ENCODE measurements around the gene VEPH1. TPM values are rescaled to one million over a fixed set of nuclear protein-coding genes. Genes with fewer than 3 reads are reported as not detected.

VEPH1 gene
- total and polyA plus RNA-seq, 7 experiments from 2014 or later = 0.22 to 0.48 TPM; not detected in 5

DNA sequence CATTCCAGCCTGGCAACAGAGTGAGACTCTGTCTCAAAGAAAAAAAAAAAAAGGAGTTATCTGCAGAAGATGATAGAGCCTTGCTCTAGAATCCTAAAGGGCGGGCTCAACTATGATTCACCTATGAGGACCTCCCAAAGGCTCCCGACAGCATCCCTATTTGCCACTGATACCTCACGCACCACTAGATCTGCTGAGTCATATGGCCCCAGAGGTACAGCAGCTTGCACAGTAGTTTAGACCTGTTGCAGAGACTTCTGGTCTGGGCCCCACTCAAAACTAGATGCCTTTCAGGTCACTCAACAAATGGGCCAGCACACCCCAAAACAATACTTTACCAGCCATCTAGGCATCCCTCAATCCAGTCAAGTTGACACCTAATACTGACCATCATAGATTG lies 104.6 kb downstream of the VEPH1 start:
- Mint-ChIP-seq H3K4me3 (no peak overlapping the region), H3K27me3 (peaks cover 0 to 12% (median 5%) of the 10 kb centered on the region in 5 donors), H3K27ac (no peak overlapping the region), H3K36me3 (no peaks in the 10 kb centered on the region), H3K4me1 (no peaks in the 10 kb centered on the region), H3K9me3 (peaks cover 0 to 13% (median 0%) of the 10 kb centered on the region in 11 donors)
- intact Hi-C loops (cut with micrococcal nuclease) = no loop called here
- Histone ChIP-seq H3K9me3 (ENCODE audit: control insufficient read depth in 2 of 3, low read length in 3 of 3) (no peaks in the 10 kb centered on the region), H3K27me3 (ENCODE audit: control insufficient read depth in 2 of 2, insufficient read depth in 2 of 2, low read length in 2 of 2) (no peaks in the 10 kb centered on the region), H3K36me3 (ENCODE audit: control insufficient read depth in 2 of 3, insufficient read depth in 3 of 3, low read length in 3 of 3) (no peaks in the 10 kb centered on the region), H3K4me1 (ENCODE audit: control insufficient read depth in 2 of 2, insufficient read depth in 2 of 2, low read length in 2 of 2) (no peaks in the 10 kb centered on the region), H3K4me3 (ENCODE audit: low read length) (no peak overlapping the region), H3K27ac (ENCODE audit: low read depth, low read length) (no peak overlapping the region)
- ChIA-PET CTCF (no interaction called here), POLR2A (no interaction called here)
- no peak for DNase-seq
- no peak for ATAC-seq

DNA sequence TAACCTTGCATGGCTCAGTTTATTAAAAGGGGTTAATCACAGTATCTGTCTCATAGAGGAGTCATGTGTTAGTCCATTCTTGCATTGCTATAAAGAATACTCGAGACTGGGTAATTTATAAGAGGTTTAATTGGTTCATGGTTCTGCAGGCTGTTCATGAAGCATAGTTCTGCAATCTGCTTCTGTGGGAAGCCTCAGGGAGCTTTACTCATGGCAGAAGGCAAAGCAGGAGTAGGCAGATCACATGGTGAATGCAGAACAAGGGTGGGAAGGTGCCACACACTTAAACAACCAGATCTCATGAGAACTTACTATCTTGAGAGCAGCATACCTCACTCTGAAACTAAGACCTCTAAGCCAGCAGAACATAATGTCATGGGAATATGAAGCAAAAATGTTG lies 108.8 kb downstream of the VEPH1 start:
- no peak overlapping the region for H3K4me3 Mint-ChIP-seq
- H3K36me3 Mint-ChIP-seq = peaks cover 0 to 13% (median 8%) of the 10 kb centered on the region in 5 donors
- DNase-seq = no peak
- Histone ChIP-seq H3K4me3 (ENCODE audit: low read length) (no peak overlapping the region), H3K27me3 (ENCODE audit: control insufficient read depth in 2 of 2, insufficient read depth in 2 of 2, low read length in 2 of 2) (no peaks in the 10 kb centered on the region), H3K4me1 (ENCODE audit: control insufficient read depth in 2 of 2, insufficient read depth in 2 of 2, low read length in 2 of 2) (no peaks in the 10 kb centered on the region), H3K27ac (ENCODE audit: low read depth, low read length) (no peak overlapping the region), H3K36me3 (ENCODE audit: control insufficient read depth in 2 of 3, insufficient read depth in 3 of 3, low read length in 3 of 3) (no peaks in the 10 kb centered on the region), H3K9me3 (ENCODE audit: control insufficient read depth in 2 of 3, low read length in 3 of 3) (no peaks in the 10 kb centered on the region)
- H3K9me3 Mint-ChIP-seq = peaks cover 0 to 21% (median 9%) of the 10 kb centered on the region in 11 donors
- POLR2A ChIA-PET = no interaction called here
- H3K4me1 Mint-ChIP-seq = no peaks in the 10 kb centered on the region
- intact Hi-C loops (cut with micrococcal nuclease) = no loop called here
- H3K27me3 Mint-ChIP-seq = peaks cover 0 to 4% (median 0%) of the 10 kb centered on the region in 5 donors
- CTCF ChIA-PET = no interaction called here
- H3K27ac Mint-ChIP-seq = no peak overlapping the region
- no peak for ATAC-seq

DNA sequence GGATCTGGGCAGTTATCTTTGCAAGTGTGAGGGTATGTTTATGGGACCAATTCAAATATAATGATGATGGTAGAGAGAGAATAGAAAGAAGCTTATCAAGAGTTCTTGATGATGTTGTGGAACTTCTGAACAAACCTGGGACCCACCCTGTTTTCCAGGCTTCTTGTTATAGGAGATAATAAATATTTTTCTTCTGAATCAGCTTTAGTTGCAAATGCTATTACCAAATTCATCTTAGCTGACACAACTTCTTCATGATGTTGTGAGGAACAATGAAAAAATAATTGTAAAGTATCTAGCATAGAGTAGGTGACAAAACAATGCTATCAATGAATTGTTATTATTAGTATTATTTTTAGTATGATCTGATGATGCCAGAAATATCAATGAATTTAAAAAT lies 110.1 kb downstream of the VEPH1 start:
- ChIA-PET POLR2A (no interaction called here), CTCF (no interaction called here)
- no peak for DNase-seq

DNA sequence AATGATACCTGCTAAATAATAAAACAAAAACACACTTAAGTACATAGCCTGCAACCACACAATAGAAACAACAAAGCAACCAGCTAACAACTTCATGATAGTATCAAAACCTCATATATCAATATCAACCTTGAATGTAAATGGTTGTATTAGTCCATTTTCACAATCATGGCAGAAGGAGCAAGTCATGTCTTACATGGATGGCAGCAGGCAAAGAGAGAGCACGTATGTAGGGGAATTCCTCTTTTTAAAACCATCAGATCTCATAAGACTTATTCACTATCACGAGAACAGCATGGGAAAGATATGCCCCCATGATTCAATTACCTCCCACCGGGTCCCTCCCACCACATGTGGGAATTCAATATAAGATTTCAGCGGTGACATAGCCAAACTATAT lies 111.1 kb downstream of the VEPH1 start:
- H3K27me3 Mint-ChIP-seq = peaks cover 0 to 6% (median 0%) of the 10 kb centered on the region in 5 donors
- H3K27me3 ChIP-seq (ENCODE audit: control insufficient read depth in 2 of 2, insufficient read depth in 2 of 2, low read length in 2 of 2) = no peaks in the 10 kb centered on the region
- POLR2A ChIA-PET = no interaction called here
- no peaks in the 10 kb centered on the region for H3K36me3 ChIP-seq (ENCODE audit: control insufficient read depth in 2 of 3, insufficient read depth in 3 of 3, low read length in 3 of 3)
- no peaks in the 10 kb centered on the region for H3K4me1 ChIP-seq (ENCODE audit: control insufficient read depth in 2 of 2, insufficient read depth in 2 of 2, low read length in 2 of 2)
- H3K27ac Mint-ChIP-seq = no peak overlapping the region
- H3K36me3 Mint-ChIP-seq = peaks cover 0 to 13% (median 10%) of the 10 kb centered on the region in 5 donors
- H3K27ac ChIP-seq (ENCODE audit: low read depth, low read length) = no peak overlapping the region
- H3K4me1 Mint-ChIP-seq = no peaks in the 10 kb centered on the region
- ATAC-seq (no peak), DNase-seq (no peak)
- no peaks in the 10 kb centered on the region for H3K9me3 ChIP-seq (ENCODE audit: control insufficient read depth in 2 of 3, low read length in 3 of 3)
- no peak overlapping the region for H3K4me3 Mint-ChIP-seq
- CTCF ChIA-PET = no interaction called here
- no peak overlapping the region for H3K4me3 ChIP-seq (ENCODE audit: low read length)
- H3K9me3 Mint-ChIP-seq = peaks cover 0 to 15% (median 9%) of the 10 kb centered on the region in 11 donors
- intact Hi-C loops (cut with micrococcal nuclease) = no loop called here

More for the DNA sequence above, 110.1 kb downstream of the VEPH1 start:
- Mint-ChIP-seq H3K4me1 (no peaks in the 10 kb centered on the region), H3K36me3 (peaks cover 0 to 13% (median 10%) of the 10 kb centered on the region in 5 donors), H3K9me3 (peaks cover 0 to 21% (median 9%) of the 10 kb centered on the region in 11 donors), H3K27me3 (peaks cover 0 to 4% (median 0%) of the 10 kb centered on the region in 5 donors), H3K4me3 (no peak overlapping the region), H3K27ac (no peak overlapping the region)
- Histone ChIP-seq H3K27ac (ENCODE audit: low read depth, low read length) (no peak overlapping the region), H3K4me1 (ENCODE audit: control insufficient read depth in 2 of 2, insufficient read depth in 2 of 2, low read length in 2 of 2) (no peaks in the 10 kb centered on the region), H3K36me3 (ENCODE audit: control insufficient read depth in 2 of 3, insufficient read depth in 3 of 3, low read length in 3 of 3) (no peaks in the 10 kb centered on the region), H3K27me3 (ENCODE audit: control insufficient read depth in 2 of 2, insufficient read depth in 2 of 2, low read length in 2 of 2) (no peaks in the 10 kb centered on the region), H3K9me3 (ENCODE audit: control insufficient read depth in 2 of 3, low read length in 3 of 3) (no peaks in the 10 kb centered on the region), H3K4me3 (ENCODE audit: low read length) (no peak overlapping the region)
- no peak for ATAC-seq
- intact Hi-C loops (cut with micrococcal nuclease) = no loop called here

DNA sequence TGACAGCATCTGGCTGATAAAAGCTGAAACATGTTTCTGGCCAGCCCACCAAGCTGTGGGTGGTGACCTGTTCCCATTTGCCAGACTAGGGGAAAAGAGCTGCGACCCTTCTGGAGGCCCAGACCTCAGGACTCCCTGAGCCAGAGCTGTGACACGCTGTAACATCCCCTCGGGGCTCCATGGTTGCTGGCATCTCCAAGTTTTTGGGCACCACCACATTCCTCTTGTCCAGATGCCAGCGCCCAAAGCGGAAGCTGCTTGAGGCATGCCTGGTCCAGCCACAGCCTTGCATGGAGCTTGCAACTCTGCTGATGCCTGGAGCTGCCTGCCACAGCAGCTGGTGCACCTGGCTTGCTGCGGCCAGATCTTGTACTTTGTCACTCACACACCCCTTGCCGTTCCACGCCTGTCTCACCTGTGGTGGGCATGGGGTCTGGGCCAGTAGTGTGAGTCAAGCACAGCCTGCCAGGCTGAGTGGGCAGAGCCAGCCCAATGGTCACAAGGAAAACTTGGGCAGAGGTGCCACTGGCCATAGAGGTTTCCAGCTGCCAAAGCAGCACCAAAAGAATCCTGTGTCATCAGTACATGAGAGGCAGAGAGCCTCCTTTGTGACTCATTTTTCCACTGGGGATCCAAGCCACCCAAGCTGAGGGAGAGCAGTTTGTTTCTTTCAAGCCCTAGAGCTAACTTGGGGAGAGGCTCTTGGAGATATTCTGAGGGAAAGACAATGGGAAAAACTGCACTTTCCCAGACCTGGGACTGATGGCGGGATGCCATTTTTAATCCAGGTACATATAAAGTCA lies 112.3 kb downstream of the VEPH1 start:
- H3K4me3 ChIP-seq (ENCODE audit: low read length) = no peak overlapping the region
- Mint-ChIP-seq H3K36me3 (peaks cover 0 to 13% (median 10%) of the 10 kb centered on the region in 5 donors), H3K9me3 (peaks cover 0 to 10% (median 7%) of the 10 kb centered on the region in 11 donors), H3K4me3 (no peak overlapping the region), H3K4me1 (no peaks in the 10 kb centered on the region), H3K27ac (no peak overlapping the region), H3K27me3 (peaks cover 0 to 4% (median 0%) of the 10 kb centered on the region in 5 donors)
- H3K27me3 ChIP-seq (ENCODE audit: control insufficient read depth in 2 of 2, insufficient read depth in 2 of 2, low read length in 2 of 2) = no peaks in the 10 kb centered on the region
- no peaks in the 10 kb centered on the region for H3K36me3 ChIP-seq (ENCODE audit: control insufficient read depth in 2 of 3, insufficient read depth in 3 of 3, low read length in 3 of 3)
- no peak for ATAC-seq
- intact Hi-C loops (cut with micrococcal nuclease) = no loop called here
- no peak overlapping the region for H3K27ac ChIP-seq (ENCODE audit: low read depth, low read length)
- no peaks in the 10 kb centered on the region for H3K4me1 ChIP-seq (ENCODE audit: control insufficient read depth in 2 of 2, insufficient read depth in 2 of 2, low read length in 2 of 2)
- ChIA-PET CTCF (no interaction called here), POLR2A (no interaction called here)
- H3K9me3 ChIP-seq (ENCODE audit: control insufficient read depth in 2 of 3, low read length in 3 of 3) = no peaks in the 10 kb centered on the region
- no peak for DNase-seq

DNA sequence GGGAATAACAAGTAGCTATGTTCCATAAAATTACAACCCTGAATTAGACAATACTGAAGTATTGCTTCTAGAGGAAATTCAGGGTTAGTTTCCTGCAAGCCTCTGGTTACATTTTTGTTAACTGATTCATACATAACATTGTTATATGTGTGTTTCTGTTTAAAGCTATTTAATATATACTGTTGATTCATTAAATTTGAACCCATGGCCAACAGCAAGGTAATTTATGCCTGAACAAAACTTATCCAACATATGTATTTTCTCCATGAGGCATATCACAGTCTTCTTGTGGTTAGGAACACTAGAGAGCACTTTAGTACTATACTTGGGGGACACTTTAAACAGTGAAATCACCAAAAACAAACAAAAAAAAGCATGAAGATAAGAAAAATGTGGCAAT lies 114.2 kb downstream of the VEPH1 start:
- Mint-ChIP-seq H3K27ac (no peak overlapping the region), H3K27me3 (peaks cover 0 to 4% (median 0%) of the 10 kb centered on the region in 5 donors), H3K4me3 (no peak overlapping the region), H3K36me3 (peaks cover 0 to 16% (median 10%) of the 10 kb centered on the region in 5 donors), H3K4me1 (no peaks in the 10 kb centered on the region), H3K9me3 (peaks cover 0 to 10% (median 7%) of the 10 kb centered on the region in 11 donors)
- Histone ChIP-seq H3K27ac (ENCODE audit: low read depth, low read length) (no peak overlapping the region), H3K27me3 (ENCODE audit: control insufficient read depth in 2 of 2, insufficient read depth in 2 of 2, low read length in 2 of 2) (no peaks in the 10 kb centered on the region), H3K4me1 (ENCODE audit: control insufficient read depth in 2 of 2, insufficient read depth in 2 of 2, low read length in 2 of 2) (no peaks in the 10 kb centered on the region), H3K36me3 (ENCODE audit: control insufficient read depth in 2 of 3, insufficient read depth in 3 of 3, low read length in 3 of 3) (no peaks in the 10 kb centered on the region), H3K4me3 (ENCODE audit: low read length) (no peak overlapping the region), H3K9me3 (ENCODE audit: control insufficient read depth in 2 of 3, low read length in 3 of 3) (no peaks in the 10 kb centered on the region)
- intact Hi-C loops (cut with micrococcal nuclease) = no loop called here
- ATAC-seq (no peak), DNase-seq (no peak)
- ChIA-PET POLR2A (no interaction called here), CTCF (no interaction called here)
